MM.1S (cell line): ENCODE data around the gene CPLX3.

Experiments used
- DNase-seq: peaks from one replicate; pipeline ENCODE4 v3.0.0-alpha.2; 2015
- H2AFZ ChIP-seq: fragments of 300-600 bp; sonication (generic); 2 replicates; pipeline ENCODE4 v1.6.0; 2016; ENCODE audit warnings: antibody characterized with exemption, low read length
- H3F3A ChIP-seq: fragments of 300-600 bp; sonication (generic); 2 replicates; pipeline ENCODE4 v1.6.1; 2016; ENCODE audit warnings: mild to moderate bottlenecking, antibody characterized with exemption, low read length, moderate library complexity, mixed read lengths; ENCODE audit not compliant: insufficient read depth
- H3K27ac ChIP-seq: fragments of 300-600 bp; sonication (generic); 2 replicates; pipeline ENCODE4 v1.5.1; 2016; ENCODE audit warnings: mild to moderate bottlenecking, low read length
- H3K27me3 ChIP-seq: fragments of 300-600 bp; sonication (generic); replicated peaks from 2 replicates; pipeline ENCODE4 v1.6.0; 2016; ENCODE audit warnings: low read length; ENCODE audit not compliant: insufficient read depth
- H3K36me3 ChIP-seq: fragments of 300-600 bp; sonication (generic); replicated peaks from 2 replicates; pipeline ENCODE4 v1.6.1; 2016; ENCODE audit warnings: mild to moderate bottlenecking, low read length, mixed read lengths; ENCODE audit not compliant: insufficient read depth
- H3K4me1 ChIP-seq: fragments of 300-600 bp; sonication (generic); 2 replicates; pipeline ENCODE4 v1.6.1; 2016; ENCODE audit warnings: low read length, mixed read lengths
- H3K4me2 ChIP-seq: fragments of 300-600 bp; sonication (generic); 2 replicates; pipeline ENCODE4 v1.6.0; 2016; ENCODE audit warnings: low read depth, low read length
- H3K4me3 ChIP-seq: fragments of 300-600 bp; sonication (generic); 2 replicates; pipeline ENCODE4 v1.5.1; 2016; ENCODE audit warnings: low read length, mixed read lengths
- H3K79me2 ChIP-seq: fragments of 300-600 bp; sonication (generic); 2 replicates; pipeline ENCODE4 v1.6.1; 2016; ENCODE audit warnings: mixed run types, low read length, mixed read lengths
- H3K9ac ChIP-seq: fragments of 300-600 bp; sonication (generic); 2 replicates; pipeline ENCODE4 v1.6.1; 2016; ENCODE audit warnings: low read length, mixed read lengths
- H3K9me2 ChIP-seq: fragments of 300-600 bp; sonication (generic); replicated peaks from 2 replicates; pipeline ENCODE4 v1.6.1; 2016; ENCODE audit warnings: mild to moderate bottlenecking, low read length, mixed read lengths; ENCODE audit not compliant: insufficient read depth
- H3K9me3 ChIP-seq: fragments of 300-600 bp; sonication (generic); replicated peaks from 2 replicates; pipeline ENCODE4 v1.6.1; 2016; ENCODE audit warnings: mild to moderate bottlenecking, low read length, mixed read lengths; ENCODE audit not compliant: insufficient read depth
- H4K20me1 ChIP-seq: fragments of 300-600 bp; sonication (generic); 2 replicates; pipeline ENCODE4 v1.6.1; 2016; ENCODE audit warnings: mild to moderate bottlenecking, low read length, moderate library complexity, mixed read lengths; ENCODE audit not compliant: insufficient read depth
- CTCF ChIP-seq: fragments of 300-600 bp; sonication (generic); IDR thresholded peaks from 2 replicates; pipeline ENCODE4 v1.5.1; 2016; ENCODE audit warnings: antibody characterized with exemption, low read length, mixed read lengths
- EZH2 ChIP-seq: fragments of 300-600 bp; sonication (generic); optimal IDR thresholded peaks from 2 replicates; pipeline ENCODE3; 2017; ENCODE audit warnings: low read depth, mild to moderate bottlenecking, antibody characterized with exemption, low read length, mixed read lengths
- EZH2phosphoT487 ChIP-seq: fragments of 300-600 bp; sonication (generic); IDR thresholded peaks from 2 replicates; pipeline ENCODE4 v1.6.1; 2018; ENCODE audit warnings: antibody characterized with exemption, low read length

CPLX3 gene

GRCh38 chr15:74872702-74873035 is 46.2 kb downstream of the CPLX3 start:
- H4K20me1 ChIP-seq: 0 out of 2 replicates have a peak, but pooled peaks cover 6% of the 10 kb centered on the region
- H3K27me3 ChIP-seq: no peaks in the 10 kb centered on the region
- TF ChIP-seq EZH2phosphoT487 (no peak), EZH2 (no peak), CTCF (no peak)
- H3K79me2 ChIP-seq: peaks cover 52% of the 10 kb centered on the region
- no peaks in the 10 kb centered on the region for H3K36me3 ChIP-seq
- H3K4me2 ChIP-seq: peak overlapping the region; percentile 56
- H3K9me3 ChIP-seq: no peaks in the 10 kb centered on the region
- H3K9me2 ChIP-seq: no peaks in the 10 kb centered on the region
- H2AFZ ChIP-seq: peak overlapping the region; percentile 74; the same call in 1 of the 2 replicates
- H3K9ac ChIP-seq: peak overlapping the region; percentile 85
- peak overlapping the region; percentile 62; the same call in 1 of the 2 replicates for H3K27ac ChIP-seq
- peak overlapping the region; percentile 81 for H3K4me3 ChIP-seq
- no peak for DNase-seq
- peaks cover 15% of the 10 kb centered on the region for H3F3A ChIP-seq
- peaks cover 25% of the 10 kb centered on the region for H3K4me1 ChIP-seq

- Histone ChIP-seq H3K9ac (peak within 1 kb of the TSS; percentile 85), H3F3A (peaks cover 15% of the 10 kb centered on the region), H3K4me3 (peak within 1 kb of the TSS; percentile 85), H3K79me2 (peaks cover 47% of the 10 kb centered on the region), H3K27ac (peak within 1 kb of the TSS; percentile 62; the same call in 1 of the 2 replicates), H3K9me3 (no peaks in the 10 kb centered on the region), H3K4me2 (peak within 1 kb of the TSS; percentile 94), H3K27me3 (no peaks in the 10 kb centered on the region), H4K20me1 (0 out of 2 replicates have a peak, but pooled peaks cover 6% of the 10 kb centered on the region), H3K36me3 (no peaks in the 10 kb centered on the region), H2AFZ (peak within 1 kb of the TSS; percentile 98), H3K9me2 (no peaks in the 10 kb centered on the region), H3K4me1 (peaks cover 25% of the 10 kb centered on the region)
- peak; percentile 96 for DNase-seq
- TF ChIP-seq CTCF (no peak), EZH2 (no peak), EZH2phosphoT487 (no peak)
These were observed 46.8 kb downstream of the CPLX3 start, which contains the start of gene SCAMP2 for GRCh38 chr15:74873036-74873755. Gene SCAMP2 (minus strand): TSS chr15:74873365. CDS start chr15:74873255, 110 bp downstream.

- Histone ChIP-seq H3K9ac (peak overlapping the region; percentile 63; the same call in 1 of the 2 replicates), H3K4me1 (peaks cover 25% of the 10 kb centered on the region), H3K4me2 (peak overlapping the region; percentile 94), H3K4me3 (peak overlapping the region; percentile 85), H3K9me3 (no peaks in the 10 kb centered on the region), H3K27me3 (no peaks in the 10 kb centered on the region), H3K36me3 (no peaks in the 10 kb centered on the region), H3K9me2 (no peaks in the 10 kb centered on the region), H3F3A (peaks cover 15% of the 10 kb centered on the region), H3K79me2 (peaks cover 40% of the 10 kb centered on the region), H4K20me1 (0 out of 2 replicates have a peak, but pooled peaks cover 6% of the 10 kb centered on the region), H3K27ac (peak overlapping the region; percentile 5; the same call in 1 of the 2 replicates), H2AFZ (peak overlapping the region; percentile 98)
- peak; percentile 30 for DNase-seq
- TF ChIP-seq CTCF: no peak
- no peak for TF ChIP-seq EZH2
- no peak for TF ChIP-seq EZH2phosphoT487
These were observed 47.5 kb downstream of the CPLX3 start for GRCh38 chr15:74873756-74874424.
